NB4 (cell line): ENCODE results near the gene TGFA.

ENCODE experiments used
- MYC ChIP-seq: IDR thresholded peaks from 2 replicates; pipeline ENCODE4 v1.6.1; 2011; ENCODE audit warnings: low read depth, low read length
- POLR2A ChIP-seq: IDR thresholded peaks from 2 replicates; pipeline ENCODE4 v1.6.1; 2011; ENCODE audit warnings: mild to moderate bottlenecking; ENCODE audit not compliant: insufficient read length; ENCODE audit errors: extremely low read depth
- TF ChIP-seq, protein P1 (sequence below): IDR thresholded peaks from one replicate; pipeline ENCODE4 v1.5.1; 2012; ENCODE audit warnings: low read depth, low read length
- TF ChIP-seq, protein P2 (sequence below): IDR thresholded peaks from 2 replicates; pipeline ENCODE4 v1.6.1; 2011; ENCODE audit warnings: low read depth, low read length

GRCh38 chr2:70469435-70469834, 84.2 kb downstream of the TGFA start:
- TF ChIP-seq, protein P1, sequence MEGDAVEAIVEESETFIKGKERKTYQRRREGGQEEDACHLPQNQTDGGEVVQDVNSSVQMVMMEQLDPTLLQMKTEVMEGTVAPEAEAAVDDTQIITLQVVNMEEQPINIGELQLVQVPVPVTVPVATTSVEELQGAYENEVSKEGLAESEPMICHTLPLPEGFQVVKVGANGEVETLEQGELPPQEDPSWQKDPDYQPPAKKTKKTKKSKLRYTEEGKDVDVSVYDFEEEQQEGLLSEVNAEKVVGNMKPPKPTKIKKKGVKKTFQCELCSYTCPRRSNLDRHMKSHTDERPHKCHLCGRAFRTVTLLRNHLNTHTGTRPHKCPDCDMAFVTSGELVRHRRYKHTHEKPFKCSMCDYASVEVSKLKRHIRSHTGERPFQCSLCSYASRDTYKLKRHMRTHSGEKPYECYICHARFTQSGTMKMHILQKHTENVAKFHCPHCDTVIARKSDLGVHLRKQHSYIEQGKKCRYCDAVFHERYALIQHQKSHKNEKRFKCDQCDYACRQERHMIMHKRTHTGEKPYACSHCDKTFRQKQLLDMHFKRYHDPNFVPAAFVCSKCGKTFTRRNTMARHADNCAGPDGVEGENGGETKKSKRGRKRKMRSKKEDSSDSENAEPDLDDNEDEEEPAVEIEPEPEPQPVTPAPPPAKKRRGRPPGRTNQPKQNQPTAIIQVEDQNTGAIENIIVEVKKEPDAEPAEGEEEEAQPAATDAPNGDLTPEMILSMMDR, result peak; percentile 15
- TF ChIP-seq, protein P2, sequence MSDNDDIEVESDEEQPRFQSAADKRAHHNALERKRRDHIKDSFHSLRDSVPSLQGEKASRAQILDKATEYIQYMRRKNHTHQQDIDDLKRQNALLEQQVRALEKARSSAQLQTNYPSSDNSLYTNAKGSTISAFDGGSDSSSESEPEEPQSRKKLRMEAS, result no peak
- TF ChIP-seq POLR2A (no peak), MYC (no peak)
